T-helper 1 cell (primary cell): Measurements from ENCODE around the gene BRME1.
"Not testable (repeated sequence)": the region's sequence is repeated elsewhere in the genome, so short reads cannot be mapped to it uniquely, and the experiment has no call there.

Source experiments
- DNase-seq, 5 donors: peaks; one replicate each; pipeline ENCODE4 v3.0.0-alpha.2; 2012 to 2020

Gene BRME1

GRCh38 chr19:13926010-13926409 lies 20.1 kb upstream of the BRME1 start:
- no peak for DNase-seq

DNA sequence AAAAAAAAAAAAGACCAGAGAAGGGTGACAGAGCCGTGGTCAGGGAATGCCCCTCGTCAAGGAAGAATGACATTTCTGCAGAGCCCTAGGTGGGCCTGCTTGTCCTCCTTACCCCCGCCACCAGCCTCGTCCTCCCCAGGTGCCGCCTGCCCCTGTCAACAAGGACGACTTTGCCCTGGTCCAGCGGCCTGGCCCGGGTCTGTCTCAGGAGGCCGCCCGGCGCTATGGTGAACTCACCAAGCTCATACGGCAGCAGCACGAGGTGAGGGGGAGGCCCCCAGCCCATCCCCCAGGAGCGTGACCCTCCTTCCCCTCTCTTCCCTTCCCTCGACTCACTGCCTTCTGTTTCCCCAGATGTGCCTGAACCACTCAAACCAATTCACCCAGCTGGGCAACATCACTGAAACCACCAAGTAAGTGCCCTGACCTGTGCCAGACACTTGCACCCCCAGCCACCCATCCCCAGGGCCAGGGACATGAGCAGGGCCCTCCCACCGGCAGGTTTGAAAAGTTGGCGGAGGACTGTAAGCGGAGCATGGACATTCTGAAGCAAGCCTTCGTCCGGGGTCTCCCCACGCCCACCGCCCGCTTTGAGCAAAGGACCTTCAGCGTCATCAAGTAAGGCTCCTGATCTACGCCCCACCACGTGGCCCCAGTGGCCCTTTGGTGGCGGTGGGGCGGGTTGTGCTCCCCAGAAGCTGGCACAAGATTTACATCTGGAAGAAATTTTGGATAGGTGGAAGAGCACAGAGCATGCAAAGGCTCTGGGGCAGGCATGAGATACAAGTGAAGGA lies 17.5 kb upstream of the BRME1 start:
- no peak for DNase-seq

DNA sequence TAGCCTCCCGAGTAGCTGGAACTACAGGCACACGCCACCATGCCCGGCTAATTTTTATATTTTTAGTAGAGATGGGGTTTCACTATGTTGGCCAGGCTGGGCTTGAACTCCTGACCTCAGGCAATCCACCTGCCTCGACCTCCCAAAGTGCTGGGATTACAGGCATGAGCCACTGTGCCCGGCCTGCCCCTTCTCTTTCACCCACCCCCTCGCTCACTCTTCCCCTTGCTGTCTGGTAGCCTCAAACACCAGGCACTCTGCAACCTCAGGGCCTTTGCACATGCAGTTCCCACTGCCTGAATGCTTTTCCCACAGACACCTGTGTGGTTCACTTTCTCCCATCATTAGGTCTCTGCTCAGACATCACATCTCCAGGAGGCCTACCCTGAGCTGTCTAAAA lies 16.2 kb upstream of the BRME1 start:
- DNase-seq, result not testable (repeated sequence)

GRCh38 chr19:13920940-13921747 lies 15.2 kb upstream of the BRME1 start:
- peak in 1 of 5 donors; percentile 46 for DNase-seq

- no peak for DNase-seq
Observed at GRCh38 chr19:13920524-13920923, 14.6 kb upstream of the BRME1 start.

GRCh38 chr19:13918726-13919411 lies 13.0 kb upstream of the BRME1 start:
- DNase-seq, result no peak

GRCh38 chr19:13917888-13918406 lies 12.0 kb upstream of the BRME1 start:
- DNase-seq, result no peak

- DNase-seq, result no peak
Observed at GRCh38 chr19:13914777-13915176, 8.9 kb upstream of the BRME1 start.

- no peak for DNase-seq
Observed at GRCh38 chr19:13913352-13913751, 7.4 kb upstream of the BRME1 start.

DNA sequence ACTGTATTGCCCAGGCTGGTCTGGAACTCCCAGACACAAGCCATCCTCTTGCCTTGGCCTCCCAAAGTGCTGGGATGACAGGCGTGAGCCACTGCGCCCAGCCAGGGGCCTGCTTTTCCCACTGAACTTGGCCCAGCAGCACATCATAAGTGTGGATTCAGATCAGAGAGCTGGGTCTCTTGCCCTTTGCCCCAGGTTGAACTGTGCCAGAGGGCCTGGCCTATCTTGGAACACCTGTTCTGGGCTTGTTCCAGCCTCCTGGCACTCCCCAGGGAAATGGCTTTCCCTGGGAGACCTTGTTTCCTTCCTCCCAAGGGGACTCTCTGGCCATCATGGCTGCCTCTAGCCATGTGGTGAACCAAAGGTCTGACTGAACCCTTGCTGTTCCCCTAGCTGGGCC lies 3.5 kb upstream of the BRME1 start:
- no peak for DNase-seq

DNA sequence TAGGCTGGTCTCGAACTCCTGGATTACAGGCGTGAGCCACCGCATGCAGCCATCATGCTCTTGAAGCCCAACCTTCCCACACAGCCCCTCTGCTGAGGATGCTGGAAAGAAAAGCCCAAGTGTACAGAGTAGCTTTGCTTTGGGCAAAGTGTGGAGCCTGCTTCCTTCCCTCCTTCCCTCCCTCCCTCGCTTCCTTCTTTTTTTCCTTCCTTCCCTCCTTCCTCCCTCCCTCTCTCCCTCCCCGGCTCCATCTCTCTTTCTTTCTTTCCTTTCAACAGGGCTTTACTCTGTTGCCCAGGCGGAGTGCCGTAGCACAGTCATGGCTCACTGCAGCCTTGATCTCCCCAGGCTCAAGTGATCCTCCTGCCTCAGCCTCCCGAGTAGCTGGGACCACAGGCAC lies 2.8 kb upstream of the BRME1 start:
- DNase-seq, result no peak

DNA sequence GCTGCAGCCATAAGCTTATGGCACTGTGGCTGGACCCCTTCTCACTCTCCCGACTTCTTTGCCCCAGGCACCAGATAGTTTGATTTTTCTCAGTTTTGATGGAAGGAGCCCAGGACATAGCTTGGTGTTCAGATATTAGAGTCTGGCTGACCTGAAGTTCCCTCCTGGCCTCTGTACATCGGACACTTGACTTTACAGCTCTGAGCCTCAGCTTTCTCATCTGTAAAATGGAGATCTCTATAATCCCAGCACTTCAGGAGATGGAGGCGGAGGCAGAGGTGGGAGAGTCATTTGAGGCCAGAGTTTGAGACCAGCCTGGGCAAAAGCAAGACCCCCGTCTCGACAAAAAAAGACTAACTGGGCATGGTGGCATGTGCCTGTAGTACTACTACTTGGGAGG lies 993 bp upstream of the BRME1 start:
- DNase-seq, result no peak

GRCh38 chr19:13906521-13906904 lies 596 bp upstream of the BRME1 start:
- DNase-seq, result peak in 2 of 5 donors; percentile 18 to 25

GRCh38 chr19:13902993-13903555 lies 2.8 kb downstream of the BRME1 start:
- peak in 2 of 5 donors; percentile 15 to 42 for DNase-seq

DNA sequence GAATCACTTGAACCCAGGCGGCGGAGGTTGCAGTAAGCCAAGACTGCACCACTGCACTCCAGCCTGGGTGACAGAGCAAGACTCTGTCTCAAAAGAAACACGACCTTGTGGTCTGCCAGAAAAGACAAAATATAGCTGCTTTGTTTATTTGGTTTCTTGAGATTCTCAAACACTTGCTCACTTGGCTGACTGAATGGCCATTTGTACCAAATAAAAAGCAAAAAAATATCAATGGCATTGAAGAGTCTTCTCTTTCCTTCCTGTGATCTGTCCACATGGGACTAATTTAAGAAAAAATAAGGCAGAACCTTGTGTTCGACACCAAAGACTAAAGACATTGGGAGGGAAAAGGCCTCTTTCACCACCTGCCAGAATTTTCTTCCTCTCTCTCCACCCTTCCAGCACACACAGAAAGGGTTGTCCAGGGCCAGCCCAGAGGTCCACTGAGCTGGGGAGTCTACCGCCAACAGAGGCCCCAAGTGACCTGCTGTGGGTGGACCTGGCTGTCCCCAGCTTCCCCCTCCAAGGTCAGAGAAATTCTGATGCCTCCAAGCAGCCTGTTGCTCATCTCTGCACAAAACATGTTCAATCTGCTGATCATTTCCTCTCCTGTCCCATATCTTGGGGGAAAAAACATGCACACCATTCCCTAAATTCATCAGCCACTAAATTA lies 5.9 kb downstream of the BRME1 start:
- DNase-seq, result no peak

DNA sequence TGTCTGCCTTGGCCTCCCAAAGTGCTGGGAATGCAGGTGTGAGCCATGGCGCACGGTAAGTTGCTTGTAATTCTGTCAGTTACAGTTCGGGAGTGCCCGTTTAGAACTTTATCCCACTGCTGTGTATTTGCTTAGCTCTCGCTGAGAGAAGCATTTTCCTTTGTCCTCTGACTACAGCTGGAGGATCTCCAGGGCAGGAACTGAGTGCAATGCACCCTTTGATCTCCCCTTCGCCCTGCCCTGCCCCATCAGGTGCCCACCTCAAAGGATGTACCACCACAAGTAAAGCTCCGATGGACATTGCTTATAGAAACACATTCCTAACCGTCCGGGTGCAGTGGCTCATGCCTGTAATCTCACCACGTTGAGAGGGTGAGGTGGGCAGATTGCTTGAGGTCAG lies 6.5 kb downstream of the BRME1 start:
- no peak for DNase-seq

DNA sequence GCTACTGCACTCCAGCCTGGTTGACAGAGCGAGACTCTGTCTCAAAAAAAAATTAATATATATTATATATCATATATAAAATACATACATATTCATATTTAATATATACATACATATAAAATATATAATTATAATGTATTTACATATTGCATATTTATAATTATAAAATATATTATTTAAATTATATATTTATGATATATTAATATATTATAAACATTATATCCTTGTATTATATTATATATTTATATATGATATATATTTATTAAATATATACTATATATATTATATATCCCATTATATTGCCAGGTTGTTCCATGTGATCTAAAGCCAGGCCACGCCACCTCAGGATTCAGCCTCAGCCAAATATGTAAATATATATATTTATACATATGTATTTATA lies 9.7 kb downstream of the BRME1 start:
- no peak for DNase-seq

- no peak for DNase-seq
Observed at GRCh38 chr19:13894552-13894951, 11.4 kb downstream of the BRME1 start.

DNA sequence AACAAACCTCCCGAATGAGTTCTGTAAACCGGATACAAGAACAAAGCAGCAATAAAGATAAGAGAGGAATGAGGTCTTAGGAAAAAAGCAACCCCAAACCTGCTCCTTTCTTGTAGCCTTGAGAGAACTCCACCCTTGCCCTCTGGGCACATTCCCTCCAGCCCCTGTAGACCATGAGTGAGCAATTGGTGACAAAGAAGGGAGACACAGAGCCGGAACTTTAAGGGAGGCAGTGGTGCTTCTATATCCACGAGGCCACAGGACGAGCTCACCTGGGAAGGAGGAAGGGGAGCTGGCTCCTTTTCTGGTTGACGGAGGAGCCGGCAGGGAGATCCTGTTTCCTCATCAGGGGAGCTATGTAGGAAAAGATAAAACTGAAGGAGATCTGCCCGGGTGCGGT lies 13.0 kb downstream of the BRME1 start:
- no peak for DNase-seq

GRCh38 chr19:13890136-13890535 lies 15.8 kb downstream of the BRME1 start:
- DNase-seq, result no peak

- DNase-seq, result no peak
Observed at GRCh38 chr19:13888281-13888680, 17.6 kb downstream of the BRME1 start.

DNA sequence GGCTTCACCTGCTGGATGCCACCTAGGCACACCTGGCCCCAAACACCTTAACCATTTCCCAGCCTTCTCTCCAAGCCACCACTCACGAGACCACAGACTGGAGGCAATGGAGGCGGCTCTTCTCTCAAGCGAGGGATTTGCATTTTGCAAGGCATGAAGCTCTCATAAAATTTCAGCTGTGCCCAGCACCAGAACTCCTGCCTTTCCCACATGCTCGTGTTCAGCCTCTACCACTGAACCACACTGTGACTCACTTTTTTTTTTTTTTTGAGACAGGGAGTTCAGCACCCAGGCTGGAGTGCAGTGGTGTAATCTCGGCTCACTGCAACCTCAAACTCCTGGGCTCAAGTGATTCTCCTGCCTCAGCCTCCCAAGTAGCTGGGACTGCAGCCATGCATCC lies 18.4 kb downstream of the BRME1 start:
- DNase-seq, result no peak
